GM23338 (cell line): ENCODE data around the gene RTN4RL2. TPM values are rescaled to one million over a fixed set of nuclear protein-coding genes. Genes with fewer than 3 reads are reported as not detected.

Experiments
- ATAC-seq: fragments of 200-7000 bp; cut with Tn5 transposase; 3 replicates; pipeline ENCODE4 v1.9.1; 2020
- DNase-seq: peaks from one replicate; pipeline ENCODE4 v3.0.0-alpha.2; 2015; ENCODE audit warnings: low spot score
- H2AFZ ChIP-seq: fragments of 200-600 bp; sonication (generic); 2 replicates; pipeline ENCODE4 v1.8.0; 2016; ENCODE audit warnings: antibody characterized with exemption, mild to moderate bottlenecking, moderate library complexity
- H3F3A ChIP-seq: fragments of 200-600 bp; sonication (generic); replicated peaks from 2 replicates; pipeline ENCODE4 v1.8.0; 2017; ENCODE audit warnings: antibody characterized with exemption, mixed run types, low read depth
- H3K27ac ChIP-seq: fragments of 200-600 bp; sonication (generic); 2 replicates; pipeline ENCODE4 v1.6.1; 2016; ENCODE audit warnings: low read depth
- H3K27me3 ChIP-seq: fragments of 200-600 bp; sonication (generic); 2 replicates; pipeline ENCODE4 v1.8.0; 2016; ENCODE audit warnings: mild to moderate bottlenecking, mixed run types, moderate library complexity; ENCODE audit not compliant: insufficient read depth
- H3K36me3 ChIP-seq: fragments of 200-600 bp; sonication (generic); 2 replicates; pipeline ENCODE4 v1.8.0; 2016; ENCODE audit warnings: mild to moderate bottlenecking; ENCODE audit not compliant: insufficient read depth
- H3K4me1 ChIP-seq: fragments of 200-600 bp; sonication (generic); 2 replicates; pipeline ENCODE4 v1.8.0; 2016; ENCODE audit warnings: mild to moderate bottlenecking, moderate library complexity; ENCODE audit not compliant: insufficient read depth
- H3K4me2 ChIP-seq: fragments of 200-600 bp; sonication (generic); 2 replicates; pipeline ENCODE4 v1.7.1; 2017; ENCODE audit warnings: mixed run types
- H3K4me3 ChIP-seq: fragments of 200-600 bp; sonication (generic); 2 replicates; pipeline ENCODE4 v1.6.1; 2016; ENCODE audit warnings: mixed run types
- H3K79me2 ChIP-seq: fragments of 200-600 bp; sonication (generic); replicated peaks from 2 replicates; pipeline ENCODE4 v1.8.0; 2017; ENCODE audit warnings: mild to moderate bottlenecking; ENCODE audit not compliant: insufficient read depth
- H3K9me2 ChIP-seq: fragments of 200-600 bp; sonication (generic); 2 replicates; pipeline ENCODE4 v1.8.0; 2017; ENCODE audit not compliant: insufficient read depth
- H4K20me1 ChIP-seq: fragments of 200-600 bp; sonication (generic); replicated peaks from 2 replicates; pipeline ENCODE4 v1.8.0; 2017; ENCODE audit warnings: mild to moderate bottlenecking; ENCODE audit not compliant: insufficient read depth
- H3K27ac Mint-ChIP-seq: 2 replicates; pipeline ENCODE4 v1.8.0; 2020; ENCODE audit warnings: inconsistent platforms, mild to moderate bottlenecking, moderate library complexity, mixed read lengths
- H3K27me3 Mint-ChIP-seq: 3 replicates; pipeline ENCODE4 v1.8.0; 2022; ENCODE audit warnings: low read depth, mild to moderate bottlenecking, moderate library complexity, mixed read lengths, inconsistent platforms; ENCODE audit not compliant: insufficient read depth, poor library complexity
- H3K36me3 Mint-ChIP-seq: 3 replicates; pipeline ENCODE4 v1.8.0; 2021; ENCODE audit warnings: low read depth, mild to moderate bottlenecking, inconsistent platforms, moderate library complexity, mixed read lengths
- H3K4me1 Mint-ChIP-seq: 3 replicates; pipeline ENCODE4 v1.8.0; 2020; ENCODE audit warnings: mild to moderate bottlenecking, inconsistent platforms, mixed read lengths
- H3K4me3 Mint-ChIP-seq: 3 replicates; pipeline ENCODE4 v1.8.0; 2021; ENCODE audit warnings: moderate library complexity, mild to moderate bottlenecking, inconsistent platforms, mixed read lengths
- H3K9me3 Mint-ChIP-seq: 3 replicates; pipeline ENCODE4 v1.8.0; 2020; ENCODE audit warnings: moderate library complexity, mild to moderate bottlenecking, inconsistent platforms, mixed read lengths
- CREB1 ChIP-seq: fragments of 250-450 bp; sonication (Bioruptor Pico); IDR thresholded peaks from 2 replicates; pipeline ENCODE4 v1.5.0; 2020; ENCODE audit warnings: low read depth, mild to moderate bottlenecking, moderate library complexity
- CTCF ChIP-seq, 2 experiments: fragments of 200-600 bp in 1 of 2; sonication (generic) in 1 of 2; conservative IDR thresholded peaks; 2 replicates each; pipeline versions ENCODE4 v1.5.1 to v1.6.1; 2016 to 2017; ENCODE audit warnings: antibody characterized with exemption in 2 of 2, low read depth in 2 of 2, mild to moderate bottlenecking in 2 of 2, moderate library complexity in 1 of 2
- EZH2 ChIP-seq: fragments of 200-600 bp; sonication (generic); IDR thresholded peaks from one replicate; pipeline ENCODE4 v1.8.0; 2017; ENCODE audit warnings: antibody characterized with exemption, mild to moderate bottlenecking, low read depth; ENCODE audit not compliant: unreplicated experiment
- NANOG ChIP-seq: IDR thresholded peaks from 2 replicates; pipeline ENCODE4 v1.6.1; 2016; ENCODE audit warnings: antibody characterized with exemption, borderline replicate concordance
- POLR2AphosphoS5 ChIP-seq: IDR thresholded peaks from 2 replicates; pipeline ENCODE4 v1.6.1; 2016; ENCODE audit warnings: antibody characterized with exemption, low read depth
- STAT1 ChIP-seq: IDR thresholded peaks from one replicate; pipeline ENCODE4 v1.6.1; 2016; ENCODE audit warnings: antibody characterized with exemption; ENCODE audit not compliant: unreplicated experiment
- ZNF331 ChIP-seq: fragments of 250-450 bp; sonication (Bioruptor Pico); IDR thresholded peaks from 2 replicates; pipeline ENCODE4 v1.5.0; 2020; ENCODE audit warnings: low read depth, mild to moderate bottlenecking, moderate library complexity
- ZNF462 ChIP-seq: fragments of 250-450 bp; sonication (Bioruptor Pico); IDR thresholded peaks from 2 replicates; pipeline ENCODE4 v1.5.0; 2020; ENCODE audit warnings: mild to moderate bottlenecking, moderate library complexity
- polyA plus RNA-seq: library from polyadenylated mRNA; unstranded; fragments of >200 nt; fragmentation: Nextera tagmentation; extraction: Ambion mirVana; gene quantifications from 2 replicates; pipeline ENCODE4 v1.2.1, GENCODE V29; 2016
- total RNA-seq: library from RNA; depleted of rRNA; stranded (reverse); fragments of >200 nt; shearing (Covaris generic); gene quantifications from 2 replicates; pipeline ENCODE4 v1.2.3, GENCODE V29; 2014
- TF ChIP-seq, protein P1 (sequence below): IDR thresholded peaks from 2 replicates; pipeline ENCODE4 v1.6.1; 2016; ENCODE audit warnings: antibody characterized with exemption
- TF ChIP-seq, protein P2 (sequence below): IDR thresholded peaks from one replicate; pipeline ENCODE4 v1.6.1; 2018; ENCODE audit warnings: antibody characterized with exemption; ENCODE audit not compliant: unreplicated experiment

The RTN4RL2 gene
- total and polyA plus RNA-seq, 2 experiments from 2014 or later = 13.9 to 15.9 TPM

GRCh38 chr11:57417056-57417455 is 43.3 kb upstream of the RTN4RL2 start (continued):
- no peak for TF ChIP-seq ZNF462 (CRISPR knock-in tag)
- no peak for TF ChIP-seq NANOG

GRCh38 chr11:57418131-57418530 is 42.2 kb upstream of the RTN4RL2 start:
- H2AFZ ChIP-seq = no peak overlapping the region
- no peak overlapping the region for H3K4me3 Mint-ChIP-seq
- H3K27me3 Mint-ChIP-seq = no peaks in the 10 kb centered on the region
- DNase-seq (no peak), ATAC-seq (no peak)
- no peaks in the 10 kb centered on the region for H3K79me2 ChIP-seq
- H3F3A ChIP-seq = no peaks in the 10 kb centered on the region; the same call in 1 of the 2 replicates
- H3K4me2 ChIP-seq = no peak overlapping the region
- H3K36me3 ChIP-seq = peaks cover 8% of the 10 kb centered on the region
- H3K4me3 ChIP-seq = no peak overlapping the region
- no peaks in the 10 kb centered on the region for H3K27me3 ChIP-seq
- no peaks in the 10 kb centered on the region for H3K9me2 ChIP-seq
- H3K9me3 Mint-ChIP-seq = no peaks in the 10 kb centered on the region
- no peak overlapping the region for H3K27ac Mint-ChIP-seq
- TF ChIP-seq EZH2 = no peak
- TF ChIP-seq, protein P1, sequence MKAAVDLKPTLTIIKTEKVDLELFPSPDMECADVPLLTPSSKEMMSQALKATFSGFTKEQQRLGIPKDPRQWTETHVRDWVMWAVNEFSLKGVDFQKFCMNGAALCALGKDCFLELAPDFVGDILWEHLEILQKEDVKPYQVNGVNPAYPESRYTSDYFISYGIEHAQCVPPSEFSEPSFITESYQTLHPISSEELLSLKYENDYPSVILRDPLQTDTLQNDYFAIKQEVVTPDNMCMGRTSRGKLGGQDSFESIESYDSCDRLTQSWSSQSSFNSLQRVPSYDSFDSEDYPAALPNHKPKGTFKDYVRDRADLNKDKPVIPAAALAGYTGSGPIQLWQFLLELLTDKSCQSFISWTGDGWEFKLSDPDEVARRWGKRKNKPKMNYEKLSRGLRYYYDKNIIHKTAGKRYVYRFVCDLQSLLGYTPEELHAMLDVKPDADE = no peak
- TF ChIP-seq, protein P2, sequence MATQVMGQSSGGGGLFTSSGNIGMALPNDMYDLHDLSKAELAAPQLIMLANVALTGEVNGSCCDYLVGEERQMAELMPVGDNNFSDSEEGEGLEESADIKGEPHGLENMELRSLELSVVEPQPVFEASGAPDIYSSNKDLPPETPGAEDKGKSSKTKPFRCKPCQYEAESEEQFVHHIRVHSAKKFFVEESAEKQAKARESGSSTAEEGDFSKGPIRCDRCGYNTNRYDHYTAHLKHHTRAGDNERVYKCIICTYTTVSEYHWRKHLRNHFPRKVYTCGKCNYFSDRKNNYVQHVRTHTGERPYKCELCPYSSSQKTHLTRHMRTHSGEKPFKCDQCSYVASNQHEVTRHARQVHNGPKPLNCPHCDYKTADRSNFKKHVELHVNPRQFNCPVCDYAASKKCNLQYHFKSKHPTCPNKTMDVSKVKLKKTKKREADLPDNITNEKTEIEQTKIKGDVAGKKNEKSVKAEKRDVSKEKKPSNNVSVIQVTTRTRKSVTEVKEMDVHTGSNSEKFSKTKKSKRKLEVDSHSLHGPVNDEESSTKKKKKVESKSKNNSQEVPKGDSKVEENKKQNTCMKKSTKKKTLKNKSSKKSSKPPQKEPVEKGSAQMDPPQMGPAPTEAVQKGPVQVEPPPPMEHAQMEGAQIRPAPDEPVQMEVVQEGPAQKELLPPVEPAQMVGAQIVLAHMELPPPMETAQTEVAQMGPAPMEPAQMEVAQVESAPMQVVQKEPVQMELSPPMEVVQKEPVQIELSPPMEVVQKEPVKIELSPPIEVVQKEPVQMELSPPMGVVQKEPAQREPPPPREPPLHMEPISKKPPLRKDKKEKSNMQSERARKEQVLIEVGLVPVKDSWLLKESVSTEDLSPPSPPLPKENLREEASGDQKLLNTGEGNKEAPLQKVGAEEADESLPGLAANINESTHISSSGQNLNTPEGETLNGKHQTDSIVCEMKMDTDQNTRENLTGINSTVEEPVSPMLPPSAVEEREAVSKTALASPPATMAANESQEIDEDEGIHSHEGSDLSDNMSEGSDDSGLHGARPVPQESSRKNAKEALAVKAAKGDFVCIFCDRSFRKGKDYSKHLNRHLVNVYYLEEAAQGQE = no peak
- TF ChIP-seq ZNF331 (CRISPR knock-in tag) = no peak
- no peak for TF ChIP-seq STAT1
- TF ChIP-seq CTCF (conservative IDR thresholded peaks at IDR 0.05; ENCODE audit: low read depth in 2 of 2) = no peak
- no peak for TF ChIP-seq POLR2AphosphoS5
- TF ChIP-seq NANOG = no peak
- TF ChIP-seq CREB1 (CRISPR knock-in tag) = no peak
- H3K4me1 ChIP-seq = no peaks in the 10 kb centered on the region
- H4K20me1 ChIP-seq = no peaks in the 10 kb centered on the region; the same call in none of the 2 replicates
- no peak overlapping the region for H3K27ac ChIP-seq
- H3K4me1 Mint-ChIP-seq = peaks cover 10% of the 10 kb centered on the region
- peaks cover 71% of the 10 kb centered on the region for H3K36me3 Mint-ChIP-seq
